ENCODE measurements around the gene ZNF284. TPM values are rescaled to one million over a fixed set of nuclear protein-coding genes. Genes with fewer than 3 reads are reported as not detected.

The ZNF284 gene
- polyA plus RNA-seq, 2 of the 4 experiments (the other 2 are of a cell fraction), result 1.0 to 1.2 TPM

- TF ChIP-seq MAZ (IDR thresholded peaks at IDR 0.05; ENCODE audit: borderline replicate concordance, low read depth, low read length) (no peak), HES2 (IDR thresholded peaks at IDR 0.05) (no peak), HOXB5 (CRISPR knock-in tag; IDR thresholded peaks at IDR 0.05) (no peak), ZFP36 (IDR thresholded peaks at IDR 0.05; ENCODE audit: borderline replicate concordance, partially characterized antibody) (no peak), CHD2 (IDR thresholded peaks at IDR 0.05; ENCODE audit: low read length, partially characterized antibody) (no peak)
- Histone ChIP-seq H3K27ac (no peak overlapping the region), H3K4me2 (no peak overlapping the region), H3K9me3 (peaks cover 91% of the 10 kb centered on the region), H3K4me3 (no peak overlapping the region), H3K4me1 (no peaks in the 10 kb centered on the region)
- DNase-seq (ENCODE audit: low read depth in 1 of 2, low spot score in 1 of 2) (no peak), FAIRE-seq (no peak), ATAC-seq (no peak)
- POLR2A ChIA-PET, result no interaction called here
- 85% methylated on average over 3 of the region's 3 CpGs for WGBS (ENCODE audit: missing lambda C conversion rate)
- CTCF ChIA-PET, result no interaction called here
Observed at GRCh38 chr19:44107751-44108150, 35.8 kb downstream of the ZNF284 start.

DNA sequence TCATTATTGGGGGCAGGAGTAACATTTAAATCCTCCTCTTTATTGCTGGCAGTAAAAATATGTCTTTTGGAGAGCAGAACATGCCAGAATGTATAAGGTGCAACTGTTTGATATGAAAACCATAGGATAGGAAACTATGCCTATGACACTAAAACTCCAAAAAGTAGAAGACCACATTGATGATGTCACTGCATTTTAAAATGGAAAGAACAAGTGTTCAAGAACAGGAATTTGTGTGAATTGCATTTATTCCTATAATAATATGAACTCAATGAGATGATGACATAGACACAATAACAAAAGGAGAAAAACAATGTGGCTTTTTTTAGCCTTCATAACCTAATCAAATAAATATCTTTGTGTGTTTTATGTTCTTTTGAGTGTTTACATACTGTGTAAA is 37.5 kb downstream of the ZNF284 start:
- Histone ChIP-seq H3K27ac (no peak overlapping the region), H3K4me2 (no peak overlapping the region), H3K4me1 (no peaks in the 10 kb centered on the region), H3K4me3 (no peak overlapping the region), H3K9me3 (peaks cover 75% of the 10 kb centered on the region)
- ATAC-seq (no peak), DNase-seq (ENCODE audit: low read depth in 1 of 2, low spot score in 1 of 2) (no peak), FAIRE-seq (peak; percentile 7)
- POLR2A ChIA-PET, result no interaction called here
- TF ChIP-seq CEBPB (IDR thresholded peaks at IDR 0.05), result no peak
- TF ChIP-seq HOXB5 (CRISPR knock-in tag; IDR thresholded peaks at IDR 0.05), result no peak
- no peak for TF ChIP-seq HES2 (IDR thresholded peaks at IDR 0.05)
- TF ChIP-seq HEYL (CRISPR knock-in tag; IDR thresholded peaks at IDR 0.05), result no peak
- TF ChIP-seq CTCF (IDR thresholded peaks at IDR 0.05), result no peak
- CTCF ChIA-PET, result no interaction called here

DNA sequence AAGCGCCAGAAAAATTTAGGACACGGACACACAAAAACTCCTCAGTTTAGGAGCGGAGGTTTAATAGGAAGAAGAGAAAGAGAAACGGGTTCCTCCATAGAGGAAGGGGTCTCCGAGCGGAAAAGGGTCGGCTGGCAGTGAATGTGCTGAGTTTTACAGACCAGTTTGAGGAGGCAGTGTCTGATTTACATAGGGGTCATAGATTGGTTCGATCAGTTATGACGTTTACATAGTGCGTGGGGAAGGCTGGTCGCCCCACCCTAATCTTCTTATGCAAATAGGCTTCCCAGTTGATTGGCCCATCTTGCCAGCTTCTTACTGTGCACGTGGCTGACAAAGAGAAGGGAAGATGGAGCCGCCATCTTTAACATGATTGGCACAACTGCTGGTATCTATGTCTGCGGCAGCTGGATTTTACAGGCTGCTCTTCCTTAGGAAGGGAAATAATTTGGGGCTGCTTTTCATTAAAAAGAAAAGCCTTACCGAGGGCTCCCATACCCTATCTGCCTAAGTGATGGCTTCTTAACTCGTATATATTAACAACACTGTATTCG is 40.0 kb downstream of the ZNF284 start:
- CTCF ChIA-PET, result no interaction called here
- Histone ChIP-seq H3K27ac (no peak overlapping the region), H3K4me1 (no peaks in the 10 kb centered on the region), H3K4me2 (peak overlapping the region; percentile 83), H3K9me3 (peaks cover 51% of the 10 kb centered on the region), H3K4me3 (peak overlapping the region; percentile 79; the same call in 2 of the 3 replicates)
- 75% methylated on average over 17 of the region's 17 CpGs for WGBS (ENCODE audit: missing lambda C conversion rate)
- no peak for DNase-seq (ENCODE audit: low read depth in 1 of 2, low spot score in 1 of 2)
- no peak for ATAC-seq
- POLR2A ChIA-PET, result interaction anchor here (2.6 kb wide), 1 partner anchor 18 kb away, joined by 18 read pairs; the partner anchor contains the start of gene ZNF224
- TF ChIP-seq TP53 (CRISPR knock-in tag; IDR thresholded peaks at IDR 0.05), result no peak
- no peak for FAIRE-seq

DNA sequence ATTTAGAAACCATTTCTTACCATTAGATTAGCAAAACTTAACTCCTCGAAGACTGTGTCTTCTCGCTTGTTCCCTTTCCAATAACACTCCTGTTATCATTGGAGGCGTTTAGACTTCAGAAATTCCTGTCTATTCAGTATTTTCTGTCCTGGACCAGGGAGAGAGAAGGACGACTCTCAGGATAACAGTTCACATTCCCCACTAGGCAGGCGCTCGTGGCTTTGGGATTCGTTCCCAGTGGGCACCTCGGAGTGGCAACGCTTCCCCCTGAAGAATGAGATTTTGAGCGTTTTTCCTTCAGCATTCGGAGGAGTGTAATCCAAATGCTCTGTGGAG is 40.8 kb downstream of the ZNF284 start:
- peaks cover 43% of the 10 kb centered on the region for H3K9me3 ChIP-seq
- ChIA-PET POLR2A (interaction anchor here (1.0 to 2.6 kb wide), 2 partner anchors 19 to 52 kb away, joined by 8 to 18 read pairs; partner anchors contain the start of genes ZNF224 and ZNF226), CTCF (interaction anchor here (1.4 kb wide), 1 partner anchor 18 kb away, joined by 4 read pairs; no protein-coding TSS in a partner anchor)
- H3K4me2 ChIP-seq, result peak overlapping the region; percentile 83
- no peak for DNase-seq (ENCODE audit: low read depth in 1 of 2, low spot score in 1 of 2)
- FAIRE-seq, result no peak
- H3K4me1 ChIP-seq, result no peaks in the 10 kb centered on the region
- H3K27ac ChIP-seq, result peak overlapping the region; percentile 63 to 75
- no peak for TF ChIP-seq RNF2 (IDR thresholded peaks at IDR 0.05; ENCODE audit: borderline replicate concordance, low read depth)
- TF ChIP-seq ZSCAN20 (CRISPR knock-in tag; IDR thresholded peaks at IDR 0.05), result no peak
- TF ChIP-seq EP300 (IDR thresholded peaks at IDR 0.05), result no peak
- TF ChIP-seq, protein P1, sequence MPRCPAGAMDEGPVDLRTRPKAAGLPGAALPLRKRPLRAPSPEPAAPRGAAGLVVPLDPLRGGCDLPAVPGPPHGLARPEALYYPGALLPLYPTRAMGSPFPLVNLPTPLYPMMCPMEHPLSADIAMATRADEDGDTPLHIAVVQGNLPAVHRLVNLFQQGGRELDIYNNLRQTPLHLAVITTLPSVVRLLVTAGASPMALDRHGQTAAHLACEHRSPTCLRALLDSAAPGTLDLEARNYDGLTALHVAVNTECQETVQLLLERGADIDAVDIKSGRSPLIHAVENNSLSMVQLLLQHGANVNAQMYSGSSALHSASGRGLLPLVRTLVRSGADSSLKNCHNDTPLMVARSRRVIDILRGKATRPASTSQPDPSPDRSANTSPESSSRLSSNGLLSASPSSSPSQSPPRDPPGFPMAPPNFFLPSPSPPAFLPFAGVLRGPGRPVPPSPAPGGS (IDR thresholded peaks at IDR 0.05), result 0 out of 3 replicates have a peak, but pooled peaks have one; percentile 16
- TF ChIP-seq KDM1A (IDR thresholded peaks at IDR 0.05; ENCODE audit: low read depth), result no peak
- TF ChIP-seq MYC (IDR thresholded peaks at IDR 0.05; ENCODE audit: borderline replicate concordance, low read length), result no peak
- TF ChIP-seq MAFK (IDR thresholded peaks at IDR 0.05; ENCODE audit: partially characterized antibody), result peak; percentile 4
- TF ChIP-seq HOXA7 (CRISPR knock-in tag; IDR thresholded peaks at IDR 0.05), result no peak
- no peak for TF ChIP-seq REST (IDR thresholded peaks at IDR 0.05)
- no peak for TF ChIP-seq GATA3 (IDR thresholded peaks at IDR 0.05; ENCODE audit: borderline replicate concordance)
- peak; percentile 44 to 54; a peak in 4 of 6 replicates for ATAC-seq
- WGBS (ENCODE audit: missing lambda C conversion rate), result under 1% methylated on average over 11 of the region's 11 CpGs
- peak overlapping the region; percentile 79 for H3K4me3 ChIP-seq

All from A549 (cell line).